IPS-18a (cell line): ENCODE data around the gene PICALM.
"Not testable (repeated sequence)": the region's sequence is repeated elsewhere in the genome, so short reads cannot be mapped to it uniquely, and the experiment has no call there.

Experiments
- H3K27ac ChIP-seq: one replicate; pipeline ENCODE4 v1.5.1; 2013; ENCODE audit warnings: low read length
- H3K27me3 ChIP-seq: one replicate; pipeline ENCODE4 v1.6.1; 2013; ENCODE audit warnings: mild to moderate bottlenecking, low read length; ENCODE audit not compliant: control insufficient read depth, insufficient read depth
- H3K36me3 ChIP-seq: one replicate; pipeline ENCODE4 v1.6.1; 2013; ENCODE audit warnings: low read depth, low read length; ENCODE audit not compliant: control insufficient read depth
- H3K4me1 ChIP-seq: one replicate; pipeline ENCODE4 v1.6.1; 2013; ENCODE audit warnings: low read depth, low read length; ENCODE audit not compliant: control insufficient read depth
- H3K4me3 ChIP-seq: one replicate; pipeline ENCODE4 v1.5.1; 2013; ENCODE audit warnings: low read length
- H3K9ac ChIP-seq: one replicate; pipeline ENCODE4 v1.6.1; 2013; ENCODE audit warnings: mild to moderate bottlenecking, low read length, moderate library complexity
- H3K9me3 ChIP-seq: one replicate; pipeline ENCODE4 v1.6.1; 2013; ENCODE audit warnings: low read depth, low read length; ENCODE audit not compliant: control insufficient read depth

PICALM gene

DNA sequence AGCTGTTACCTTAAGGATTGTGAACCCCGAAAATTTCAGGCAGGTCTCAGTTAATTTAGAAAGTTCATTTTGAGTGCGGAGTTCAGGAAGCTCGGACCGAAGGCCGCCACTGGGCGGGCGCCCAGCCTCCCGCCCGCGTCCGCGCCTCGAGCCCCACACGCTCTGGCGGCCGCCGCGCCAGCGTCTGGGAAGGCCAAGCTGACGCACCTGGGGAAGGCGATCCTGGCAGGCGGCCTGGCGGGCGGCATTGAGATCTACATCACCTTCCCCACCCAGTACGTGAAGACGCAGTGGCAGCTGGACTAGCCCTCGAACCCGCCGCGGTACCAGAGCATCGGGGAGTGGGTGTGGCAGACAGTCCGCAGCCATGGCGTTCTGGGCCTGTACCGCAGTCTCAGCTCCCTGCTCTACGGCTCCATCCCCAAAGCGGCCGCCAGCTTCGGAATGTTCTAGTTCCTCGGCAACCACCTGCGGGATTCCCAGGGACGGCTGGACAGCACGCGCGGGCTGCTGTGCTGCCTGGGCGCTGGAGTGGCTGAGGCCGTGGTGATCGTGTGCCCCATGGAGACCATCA, 134.2 kb downstream of the PICALM start:
- Histone ChIP-seq H3K9ac (no peak overlapping the region), H3K36me3 (no peaks in the 10 kb centered on the region), H3K9me3 (no peaks in the 10 kb centered on the region), H3K27me3 (no peaks in the 10 kb centered on the region), H3K4me3 (no peak overlapping the region), H3K27ac (no peak overlapping the region), H3K4me1 (no peaks in the 10 kb centered on the region)

DNA sequence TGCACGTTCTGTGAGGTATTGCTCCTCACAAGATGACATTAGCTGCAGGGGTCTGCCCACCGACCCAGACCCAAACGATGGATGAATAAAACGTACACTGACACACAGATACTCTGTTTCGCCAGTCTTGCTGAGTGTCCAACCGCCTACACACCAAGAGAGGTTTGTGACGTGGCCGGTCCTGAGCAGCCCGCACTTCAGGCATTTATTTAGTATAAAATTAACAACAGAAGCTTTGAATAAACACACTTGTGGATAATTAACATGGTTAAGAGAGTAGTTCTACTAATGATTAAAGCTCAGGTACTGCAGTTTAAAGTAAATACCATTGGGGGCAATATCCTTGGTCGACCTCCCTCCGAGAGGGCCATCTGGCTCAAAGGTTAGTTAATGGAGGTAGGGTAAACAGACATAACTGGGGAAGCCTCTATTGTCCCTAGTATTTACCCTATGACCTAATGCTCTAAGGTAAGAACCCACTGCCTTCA, 138.0 kb downstream of the PICALM start:
- H3K9ac ChIP-seq = no peak overlapping the region
- H3K27ac ChIP-seq = no peak overlapping the region
- H3K4me3 ChIP-seq = no peak overlapping the region
- no peaks in the 10 kb centered on the region for H3K27me3 ChIP-seq
- H3K36me3 ChIP-seq = no peaks in the 10 kb centered on the region
- no peaks in the 10 kb centered on the region for H3K9me3 ChIP-seq
- H3K4me1 ChIP-seq = no peaks in the 10 kb centered on the region

DNA sequence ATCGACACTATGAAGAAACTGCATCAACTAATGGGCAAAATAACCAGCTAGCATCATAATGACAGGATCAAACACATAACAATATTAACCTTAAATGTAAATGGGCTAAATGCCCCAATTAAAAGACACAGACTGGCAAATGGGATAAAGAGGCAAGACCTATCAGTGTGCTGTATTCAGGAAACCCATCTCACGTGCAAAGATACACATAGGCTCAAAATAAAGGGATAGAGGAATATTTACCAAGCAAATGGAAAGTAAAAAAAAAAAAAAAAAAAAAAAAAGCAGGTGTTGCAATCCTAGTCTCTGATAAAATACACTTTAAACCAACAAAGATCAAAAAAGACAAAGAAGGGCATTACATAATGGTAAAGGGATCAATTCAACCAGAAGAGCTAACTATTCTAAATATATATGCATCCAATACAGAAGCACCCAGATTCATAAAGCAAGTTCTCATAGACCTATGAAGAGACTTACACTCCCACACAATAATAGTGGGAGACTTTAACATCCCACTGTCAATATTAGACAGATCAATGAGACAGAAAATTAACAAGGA, 142.2 kb downstream of the PICALM start:
- not testable (repeated sequence) for H3K27me3 ChIP-seq, H3K9ac ChIP-seq, H3K36me3 ChIP-seq, H3K4me3 ChIP-seq, H3K9me3 ChIP-seq, H3K4me1 ChIP-seq, H3K27ac ChIP-seq

DNA sequence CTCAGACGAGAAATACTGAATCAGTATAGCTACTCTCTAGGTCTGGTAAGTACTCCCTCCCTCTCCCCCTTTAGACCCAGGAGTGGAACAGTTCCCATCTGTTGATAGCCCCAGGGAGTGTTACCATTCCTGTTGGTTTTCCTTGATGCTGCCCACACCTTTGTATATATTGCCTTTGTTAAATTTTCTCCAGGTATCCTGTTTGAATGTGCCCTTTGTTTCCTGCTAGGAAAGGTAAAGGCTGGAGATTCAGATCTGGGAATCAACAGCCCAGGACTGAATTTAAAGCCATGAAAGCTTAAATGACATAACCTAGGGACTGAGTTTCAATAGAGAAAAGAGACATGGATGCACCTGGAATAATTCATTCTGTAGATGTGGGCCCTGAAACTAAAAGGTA, 145.4 kb downstream of the PICALM start:
- H3K36me3 ChIP-seq = no peaks in the 10 kb centered on the region
- H3K4me3 ChIP-seq = no peak overlapping the region
- H3K27me3 ChIP-seq = no peaks in the 10 kb centered on the region
- H3K27ac ChIP-seq = no peak overlapping the region
- no peak overlapping the region for H3K9ac ChIP-seq
- H3K4me1 ChIP-seq = peaks cover 13% of the 10 kb centered on the region
- H3K9me3 ChIP-seq = no peaks in the 10 kb centered on the region

DNA sequence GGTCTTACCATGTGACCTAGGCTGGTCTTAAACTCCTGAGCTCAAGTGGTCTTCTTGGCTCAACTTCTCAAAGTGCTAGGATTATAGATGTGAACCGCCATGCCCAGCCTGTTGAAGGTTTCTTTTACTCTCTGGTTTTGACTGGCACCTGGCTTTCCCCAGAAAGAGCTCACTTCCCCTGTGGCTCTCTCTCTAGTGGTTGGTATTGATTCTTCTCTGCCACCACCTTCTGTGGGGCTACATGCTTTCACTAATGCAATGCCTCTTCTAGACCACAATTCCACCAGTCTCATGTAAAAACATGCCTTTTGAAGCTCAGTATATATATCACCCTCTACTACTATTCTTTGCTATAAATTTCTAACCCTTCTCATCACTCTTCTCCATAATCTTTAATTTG, 146.5 kb downstream of the PICALM start:
- Histone ChIP-seq H3K4me3 (no peak overlapping the region), H3K9ac (no peak overlapping the region), H3K4me1 (peaks cover 18% of the 10 kb centered on the region), H3K27me3 (no peaks in the 10 kb centered on the region), H3K9me3 (no peaks in the 10 kb centered on the region), H3K27ac (no peak overlapping the region), H3K36me3 (no peaks in the 10 kb centered on the region)

DNA sequence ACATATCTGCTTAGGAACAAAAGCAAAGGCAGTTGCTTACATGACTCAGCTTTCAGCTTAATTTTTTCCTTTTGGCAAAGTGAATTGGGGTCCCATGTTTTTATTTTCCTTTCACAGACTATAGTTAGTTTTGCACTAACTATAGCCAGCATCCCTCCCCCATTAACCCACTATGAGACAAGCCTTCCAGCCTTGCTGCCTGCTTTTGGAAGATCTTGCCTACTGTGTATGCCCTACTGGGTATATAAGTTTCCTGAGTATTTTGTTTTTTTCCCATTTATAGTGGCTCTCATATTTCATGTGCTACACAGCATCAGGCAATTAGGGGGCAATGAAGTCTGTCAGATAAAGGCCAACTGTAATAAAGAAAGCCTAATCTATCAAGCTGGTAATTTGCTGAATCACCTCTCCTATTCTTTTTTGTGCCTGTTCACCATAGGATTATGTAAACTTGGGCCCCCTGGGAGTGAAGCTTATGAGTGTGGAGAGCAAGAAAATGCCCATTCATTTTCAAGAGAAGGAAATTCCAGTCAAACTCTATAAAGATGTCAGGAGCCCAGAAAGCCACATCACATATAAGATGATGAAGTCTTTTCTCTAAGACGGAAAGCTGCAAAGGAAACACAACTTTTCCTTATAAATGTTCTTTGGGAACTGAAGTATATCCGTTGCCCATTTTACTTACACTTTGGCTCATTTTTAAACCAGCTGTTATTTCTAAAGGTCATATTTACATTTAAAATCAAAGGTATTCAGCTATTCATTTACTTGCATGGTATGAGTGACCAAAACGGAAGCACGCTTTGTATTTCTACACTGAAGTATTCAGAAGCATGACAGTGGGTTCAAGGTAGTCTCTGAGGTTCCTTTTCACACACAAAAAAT, 149.7 kb downstream of the PICALM start:
- no peak overlapping the region for H3K9ac ChIP-seq
- H3K27ac ChIP-seq = no peak overlapping the region
- peaks cover 18% of the 10 kb centered on the region for H3K4me1 ChIP-seq
- H3K9me3 ChIP-seq = no peaks in the 10 kb centered on the region
- H3K4me3 ChIP-seq = no peak overlapping the region
- H3K36me3 ChIP-seq = no peaks in the 10 kb centered on the region
- no peaks in the 10 kb centered on the region for H3K27me3 ChIP-seq

DNA sequence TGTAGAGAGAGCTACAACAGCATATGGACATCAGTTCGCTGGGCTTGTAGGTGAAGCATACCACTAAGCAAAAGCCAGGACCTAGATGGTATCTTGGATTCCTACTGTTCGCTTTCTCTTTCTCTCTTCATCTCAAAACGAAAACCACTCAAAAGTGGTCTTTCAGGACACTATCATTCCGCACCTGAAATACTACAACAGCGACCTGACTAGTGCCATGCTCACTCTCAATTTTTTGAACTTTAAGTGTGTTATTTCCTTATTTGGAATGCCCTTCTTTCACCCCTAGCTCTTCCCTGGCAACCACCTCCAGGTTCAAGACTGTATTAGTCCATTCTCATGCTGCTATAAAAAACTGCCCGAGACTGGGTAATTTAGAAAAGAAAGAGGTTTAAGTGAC, 154.5 kb downstream of the PICALM start:
- no peak overlapping the region for H3K27ac ChIP-seq
- no peak overlapping the region for H3K9ac ChIP-seq
- H3K9me3 ChIP-seq = no peaks in the 10 kb centered on the region
- H3K4me1 ChIP-seq = peaks cover 15% of the 10 kb centered on the region
- no peak overlapping the region for H3K4me3 ChIP-seq
- no peaks in the 10 kb centered on the region for H3K36me3 ChIP-seq
- H3K27me3 ChIP-seq = no peaks in the 10 kb centered on the region

DNA sequence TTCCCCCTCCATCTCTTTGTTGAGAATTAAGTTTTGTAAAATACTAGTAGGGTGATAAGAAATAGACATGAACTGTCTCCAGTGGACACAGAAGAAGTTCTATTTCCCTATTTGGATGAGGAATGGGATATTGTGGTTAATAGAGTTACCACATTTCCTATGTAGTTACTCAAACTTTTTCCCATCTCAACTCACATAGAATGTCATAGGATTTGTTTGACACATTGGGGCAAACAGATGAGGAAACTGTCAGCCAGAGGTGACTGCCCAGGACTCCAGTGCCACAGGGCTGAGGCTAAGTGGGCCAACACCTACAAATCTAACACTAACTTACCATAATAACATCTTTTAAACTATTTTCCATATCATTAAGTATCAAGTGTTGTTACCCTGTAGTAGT, 155.4 kb downstream of the PICALM start:
- Histone ChIP-seq H3K9ac (no peak overlapping the region), H3K36me3 (no peaks in the 10 kb centered on the region), H3K4me3 (no peak overlapping the region), H3K9me3 (no peaks in the 10 kb centered on the region), H3K4me1 (peaks cover 6% of the 10 kb centered on the region), H3K27me3 (no peaks in the 10 kb centered on the region), H3K27ac (no peak overlapping the region)

DNA sequence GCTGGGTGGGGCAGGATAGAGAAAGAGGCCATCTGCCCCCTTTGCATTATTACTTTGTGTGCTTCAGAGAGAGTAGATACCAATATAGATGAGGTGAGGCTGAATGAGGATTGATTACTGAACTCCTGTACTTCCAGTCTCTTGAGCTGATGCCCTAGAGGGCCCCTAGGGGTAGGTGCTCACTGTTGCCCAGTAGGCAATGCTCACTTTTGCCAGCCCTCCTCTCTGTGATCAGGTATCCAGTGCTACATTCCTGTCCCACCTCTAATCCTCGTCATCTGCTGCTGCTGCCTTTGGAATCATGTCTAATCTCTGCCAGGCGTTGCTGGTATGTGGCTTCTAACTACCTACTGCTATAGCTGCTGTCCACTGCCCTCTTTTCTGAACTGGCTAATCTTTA, 156.5 kb downstream of the PICALM start:
- Histone ChIP-seq H3K36me3 (no peaks in the 10 kb centered on the region), H3K4me1 (no peaks in the 10 kb centered on the region), H3K9ac (no peak overlapping the region), H3K27me3 (no peaks in the 10 kb centered on the region), H3K4me3 (no peak overlapping the region), H3K9me3 (no peaks in the 10 kb centered on the region), H3K27ac (no peak overlapping the region)
